ACC112 (cell line): ENCODE results near the gene ADAMTS2.

ENCODE experiments used
- H2AFZ ChIP-seq: fragments of 200-600 bp; sonication (generic); one replicate; pipeline ENCODE4 v1.6.0; 2017; ENCODE audit warnings: antibody characterized with exemption, low read length; ENCODE audit not compliant: unreplicated experiment
- H3K27ac ChIP-seq: fragments of 200-600 bp; sonication (generic); 2 replicates; pipeline ENCODE4 v1.5.1; 2014; ENCODE audit warnings: low read depth, mild to moderate bottlenecking, antibody characterized with exemption, low read length, moderate library complexity
- H3K27me3 ChIP-seq: fragments of 200-600 bp; sonication (generic); 2 replicates; pipeline ENCODE4 v1.6.1; 2014; ENCODE audit warnings: mild to moderate bottlenecking, antibody characterized with exemption, low read length, moderate library complexity, mixed read lengths; ENCODE audit not compliant: insufficient read depth
- H3K36me3 ChIP-seq: fragments of 200-600 bp; sonication (generic); 2 replicates; pipeline ENCODE4 v1.6.1; 2016; ENCODE audit warnings: mild to moderate bottlenecking, antibody characterized with exemption, low read length, moderate library complexity, mixed read lengths; ENCODE audit not compliant: insufficient read depth
- H3K4me1 ChIP-seq: fragments of 200-600 bp; sonication (generic); one replicate; pipeline ENCODE4 v1.6.1; 2016; ENCODE audit warnings: low read length, mixed read lengths; ENCODE audit not compliant: insufficient read depth, unreplicated experiment, control insufficient read depth
- H3K4me3 ChIP-seq: fragments of 200-600 bp; sonication (generic); 2 replicates; pipeline ENCODE4 v1.5.1; 2014; ENCODE audit warnings: mild to moderate bottlenecking, low read depth, low read length
- H3K79me2 ChIP-seq: fragments of 200-600 bp; sonication (generic); one replicate; pipeline ENCODE4 v1.6.0; 2016; ENCODE audit warnings: low read length; ENCODE audit not compliant: control insufficient read depth, unreplicated experiment, insufficient read depth

Gene ADAMTS2

GRCh38 chr5:179188636-179189035, 156.6 kb downstream of the ADAMTS2 start:
- H3K79me2 ChIP-seq, result no peaks in the 10 kb centered on the region
- H3K27me3 ChIP-seq, result no peaks in the 10 kb centered on the region
- peaks cover 8% of the 10 kb centered on the region for H3K4me1 ChIP-seq
- no peak overlapping the region for H2AFZ ChIP-seq
- H3K36me3 ChIP-seq, result no peaks in the 10 kb centered on the region
- H3K4me3 ChIP-seq, result no peak overlapping the region
- H3K27ac ChIP-seq, result no peak overlapping the region

- H3K27me3 ChIP-seq, result no peaks in the 10 kb centered on the region
- no peaks in the 10 kb centered on the region for H3K36me3 ChIP-seq
- peaks cover 8% of the 10 kb centered on the region for H3K4me1 ChIP-seq
- no peak overlapping the region for H3K4me3 ChIP-seq
- H3K79me2 ChIP-seq, result no peaks in the 10 kb centered on the region
- H3K27ac ChIP-seq, result no peak overlapping the region
- no peak overlapping the region for H2AFZ ChIP-seq
Observed at GRCh38 chr5:179187681-179188575, 157.3 kb downstream of the ADAMTS2 start.

DNA sequence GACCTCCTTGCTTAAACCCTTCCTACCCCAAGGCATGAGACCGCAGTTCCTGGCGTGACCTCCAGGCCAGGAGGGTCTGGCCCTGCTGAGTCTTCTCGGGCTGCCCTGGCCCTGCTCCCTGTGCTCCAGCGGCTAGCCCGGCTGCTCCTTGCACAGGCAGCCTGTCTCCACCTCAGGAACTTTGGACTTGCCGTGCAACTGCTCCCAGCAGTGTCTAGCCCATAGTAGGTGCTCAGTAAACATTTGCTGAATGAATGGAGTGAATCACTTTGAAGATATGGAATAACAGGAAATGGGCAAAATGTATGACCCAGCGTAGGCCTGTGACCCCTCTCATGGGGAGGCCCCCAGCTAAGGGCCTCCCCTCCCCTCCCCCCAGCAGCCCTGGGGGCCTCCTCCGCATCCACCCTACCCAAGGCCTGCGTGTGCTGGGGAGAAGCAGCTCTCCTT, 158.0 kb downstream of the ADAMTS2 start:
- H3K4me1 ChIP-seq, result peaks cover 8% of the 10 kb centered on the region
- no peaks in the 10 kb centered on the region for H3K27me3 ChIP-seq
- no peak overlapping the region for H3K27ac ChIP-seq
- H2AFZ ChIP-seq, result no peak overlapping the region
- H3K36me3 ChIP-seq, result no peaks in the 10 kb centered on the region
- H3K4me3 ChIP-seq, result no peak overlapping the region
- H3K79me2 ChIP-seq, result no peaks in the 10 kb centered on the region

- Histone ChIP-seq H3K27me3 (no peaks in the 10 kb centered on the region), H3K4me3 (no peak overlapping the region), H2AFZ (no peak overlapping the region), H3K36me3 (no peaks in the 10 kb centered on the region), H3K79me2 (no peaks in the 10 kb centered on the region), H3K4me1 (peaks cover 8% of the 10 kb centered on the region), H3K27ac (no peak overlapping the region)
Observed at GRCh38 chr5:179186801-179187200, 158.5 kb downstream of the ADAMTS2 start.

DNA sequence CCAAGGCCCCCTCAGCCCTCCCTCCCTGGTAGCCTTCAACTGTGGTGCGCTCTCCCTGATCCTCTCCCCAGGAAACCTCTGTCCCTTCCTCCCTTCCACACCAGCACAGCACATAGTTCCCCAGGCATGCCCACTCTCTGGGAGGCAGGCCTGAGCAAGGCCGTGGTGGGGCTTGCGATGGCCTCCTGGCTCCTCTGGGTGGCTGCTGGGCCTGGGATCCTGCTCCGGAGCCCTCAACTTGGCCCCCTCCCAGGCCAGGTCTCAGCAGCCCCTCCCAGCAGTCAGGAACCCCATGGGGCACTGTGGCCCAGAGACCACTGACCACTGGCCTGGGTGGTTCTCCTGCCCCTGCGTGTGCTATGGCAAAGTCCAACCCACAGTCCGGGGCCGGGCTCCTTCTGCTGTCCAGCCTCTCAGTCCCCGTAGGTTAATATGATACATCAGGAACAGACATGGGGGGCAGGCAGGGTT, 159.3 kb downstream of the ADAMTS2 start:
- H3K79me2 ChIP-seq, result no peaks in the 10 kb centered on the region
- H3K4me3 ChIP-seq, result no peak overlapping the region
- H3K27me3 ChIP-seq, result no peaks in the 10 kb centered on the region
- no peak overlapping the region for H2AFZ ChIP-seq
- no peak overlapping the region for H3K27ac ChIP-seq
- 0 out of 2 replicates have a peak, but pooled peaks cover under 1% of the 10 kb centered on the region for H3K36me3 ChIP-seq
- peaks cover 8% of the 10 kb centered on the region for H3K4me1 ChIP-seq

DNA sequence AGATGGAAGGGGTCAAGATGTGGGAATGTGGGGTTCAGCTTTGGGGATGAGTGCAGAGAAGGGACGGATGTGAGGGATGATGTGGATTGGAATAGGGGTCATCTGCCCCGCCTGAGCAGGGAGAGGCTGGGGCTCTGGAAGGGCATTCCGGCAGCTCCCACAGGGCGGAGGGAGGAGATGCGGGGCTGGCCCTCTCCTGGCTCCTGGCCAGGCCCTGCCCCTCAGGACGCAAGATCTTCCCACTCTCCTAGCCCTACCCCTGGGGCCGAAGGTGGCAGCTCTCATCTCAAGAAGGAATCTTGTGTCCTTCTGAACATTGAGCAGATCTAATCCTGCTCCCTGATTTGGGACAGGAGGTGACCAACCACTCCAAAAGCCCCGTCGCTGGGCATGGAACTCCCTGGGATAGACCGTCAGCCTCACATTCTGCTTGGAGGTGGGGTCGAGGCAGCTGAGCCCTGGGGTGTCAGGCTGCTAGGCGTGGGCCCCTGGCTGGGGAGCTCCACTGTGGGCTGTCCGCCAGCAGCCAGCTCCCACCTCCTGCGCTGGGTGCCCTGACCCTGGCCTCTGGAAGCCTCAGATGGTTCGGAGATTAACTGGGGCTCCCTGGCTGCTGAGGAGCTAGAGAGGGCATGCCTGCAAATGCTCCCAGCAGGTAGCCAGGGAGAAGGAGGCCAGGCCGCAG, 159.9 kb downstream of the ADAMTS2 start:
- Histone ChIP-seq H3K4me1 (peaks cover 8% of the 10 kb centered on the region), H2AFZ (no peak overlapping the region), H3K79me2 (no peaks in the 10 kb centered on the region), H3K27ac (no peak overlapping the region), H3K4me3 (no peak overlapping the region), H3K27me3 (no peaks in the 10 kb centered on the region), H3K36me3 (peaks cover 6% of the 10 kb centered on the region; the same call in 1 of the 2 replicates)

- H3K4me3 ChIP-seq, result no peak overlapping the region
Observed at GRCh38 chr5:179184521-179185050, 160.7 kb downstream of the ADAMTS2 start.

DNA sequence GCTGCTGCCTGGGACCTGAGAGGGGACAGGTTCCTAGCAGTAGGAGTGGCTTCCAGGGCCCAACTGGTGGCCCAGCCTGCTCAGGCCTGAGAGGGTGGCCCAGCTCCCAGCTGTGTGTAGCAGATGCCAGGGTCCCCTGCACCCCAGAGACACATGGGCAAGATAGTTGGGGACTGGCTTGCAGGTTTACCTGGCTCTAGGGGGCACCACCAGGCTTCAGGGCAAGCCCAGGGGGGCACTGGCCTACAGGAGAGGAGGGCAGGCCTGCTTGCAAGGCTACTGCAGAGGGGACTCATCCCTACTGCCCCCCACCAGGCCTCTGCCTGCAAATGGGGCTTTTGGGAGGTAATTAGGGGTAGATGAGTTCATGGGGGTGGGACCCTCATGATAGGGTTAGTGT, 161.8 kb downstream of the ADAMTS2 start:
- H2AFZ ChIP-seq, result no peak overlapping the region
- H3K36me3 ChIP-seq, result peaks cover 21% of the 10 kb centered on the region
- H3K4me1 ChIP-seq, result peaks cover 8% of the 10 kb centered on the region

More at GRCh38 chr5:179184521-179185050, 160.7 kb downstream of the ADAMTS2 start:
- Histone ChIP-seq H3K79me2 (no peaks in the 10 kb centered on the region), H2AFZ (no peak overlapping the region), H3K36me3 (peaks cover 12% of the 10 kb centered on the region), H3K4me1 (peaks cover 8% of the 10 kb centered on the region), H3K27ac (no peak overlapping the region), H3K27me3 (no peaks in the 10 kb centered on the region)

GRCh38 chr5:179182601-179183000, 162.7 kb downstream of the ADAMTS2 start:
- H3K27ac ChIP-seq, result no peak overlapping the region
- peaks cover 6% of the 10 kb centered on the region for H3K4me1 ChIP-seq
- H3K79me2 ChIP-seq, result no peaks in the 10 kb centered on the region
- H2AFZ ChIP-seq, result no peak overlapping the region
- H3K36me3 ChIP-seq, result peaks cover 25% of the 10 kb centered on the region
- no peaks in the 10 kb centered on the region for H3K27me3 ChIP-seq
- H3K4me3 ChIP-seq, result no peak overlapping the region

More for the DNA sequence above, 161.8 kb downstream of the ADAMTS2 start:
- H3K27ac ChIP-seq, result no peak overlapping the region
- H3K79me2 ChIP-seq, result no peaks in the 10 kb centered on the region
- H3K27me3 ChIP-seq, result no peaks in the 10 kb centered on the region
- H3K4me3 ChIP-seq, result no peak overlapping the region

- no peak overlapping the region for H2AFZ ChIP-seq
- H3K27ac ChIP-seq, result no peak overlapping the region
- peaks cover 31% of the 10 kb centered on the region for H3K36me3 ChIP-seq
- no peaks in the 10 kb centered on the region for H3K27me3 ChIP-seq
- no peaks in the 10 kb centered on the region for H3K79me2 ChIP-seq
- no peaks in the 10 kb centered on the region for H3K4me1 ChIP-seq
- no peak overlapping the region for H3K4me3 ChIP-seq
Observed at GRCh38 chr5:179181988-179182387, 163.3 kb downstream of the ADAMTS2 start.
